SU-DHL-6 (cell line): ENCODE results near the gene IRAK2.

Experiments
- H2AFZ ChIP-seq: fragments of 200-600 bp; sonication (generic); 2 replicates; pipeline ENCODE4 v1.6.1; 2014; ENCODE audit warnings: low read depth, mild to moderate bottlenecking, moderate library complexity, mixed read lengths, antibody characterized with exemption, low read length; ENCODE audit not compliant: severe bottlenecking
- H3F3A ChIP-seq: fragments of 200-600 bp; shearing (Covaris generic); 2 replicates; pipeline ENCODE4 v1.6.0; 2016; ENCODE audit warnings: antibody characterized with exemption, mild to moderate bottlenecking; ENCODE audit not compliant: insufficient read depth
- H3K27ac ChIP-seq: fragments of 200-600 bp; sonication (generic); 2 replicates; pipeline ENCODE4 v1.5.1; 2016; ENCODE audit warnings: low read depth, mild to moderate bottlenecking, low read length, moderate library complexity, mixed read lengths
- H3K27me3 ChIP-seq: fragments of 200-600 bp; sonication (generic), shearing (Covaris generic); 2 replicates; pipeline ENCODE4 v1.6.0; 2014; ENCODE audit warnings: mild to moderate bottlenecking, low read length
- H3K36me3 ChIP-seq: fragments of 200-600 bp; sonication (generic); 2 replicates; pipeline ENCODE4 v1.6.1; 2014; ENCODE audit warnings: mild to moderate bottlenecking, low read length, mixed read lengths
- H3K4me2 ChIP-seq: fragments of 300-600, 200-600 bp; shearing (Covaris generic), sonication (generic); 2 replicates; pipeline ENCODE4 v1.6.0; 2014; ENCODE audit warnings: low read length, low read depth, mild to moderate bottlenecking; ENCODE audit not compliant: poor library complexity, severe bottlenecking
- H3K4me3 ChIP-seq: fragments of 200-600 bp; sonication (generic); 2 replicates; pipeline ENCODE4 v1.5.1; 2014; ENCODE audit warnings: antibody characterized with exemption, low read length, mild to moderate bottlenecking, mixed read lengths; ENCODE audit not compliant: insufficient read depth, poor library complexity, severe bottlenecking
- H3K79me2 ChIP-seq: fragments of 200-600 bp; sonication (generic); 2 replicates; pipeline ENCODE4 v1.6.1; 2014; ENCODE audit warnings: mild to moderate bottlenecking, low read length, moderate library complexity; ENCODE audit not compliant: insufficient read depth
- H3K9ac ChIP-seq: fragments of 200-600 bp; sonication (generic); 2 replicates; pipeline ENCODE4 v1.7.0; 2014; ENCODE audit warnings: mild to moderate bottlenecking, low read length
- H3K9me2 ChIP-seq: fragments of 200-600 bp; sonication (generic); replicated peaks from 2 replicates; pipeline ENCODE4 v1.6.1; 2014; ENCODE audit warnings: low read length; ENCODE audit not compliant: insufficient read depth
- H3K9me3 ChIP-seq: fragments of 200-600 bp; sonication (generic); 2 replicates; pipeline ENCODE4 v1.6.1; 2014; ENCODE audit warnings: low read length, mixed read lengths; ENCODE audit not compliant: insufficient read depth
- H4K20me1 ChIP-seq: fragments of 200-600 bp; sonication (generic); 2 replicates; pipeline ENCODE4 v1.6.1; 2014; ENCODE audit warnings: low read depth, mild to moderate bottlenecking, antibody characterized with exemption, low read length, moderate library complexity, mixed read lengths
- CTCF ChIP-seq: fragments of 200-600 bp; sonication (generic); IDR thresholded peaks from one replicate; pipeline ENCODE4 v1.5.1; 2017; ENCODE audit warnings: antibody characterized with exemption, mild to moderate bottlenecking, low read length, moderate library complexity; ENCODE audit not compliant: insufficient read depth, poor library complexity, severe bottlenecking
- EZH2phosphoT487 ChIP-seq: fragments of 200-600 bp; sonication (generic), shearing (Covaris generic); conservative IDR thresholded peaks from 2 replicates; pipeline ENCODE4 v1.6.1; 2018; ENCODE audit warnings: mild to moderate bottlenecking, antibody characterized with exemption, low read length, moderate library complexity, mixed read lengths

The IRAK2 gene

GRCh38 chr3:10281951-10282350 is 117.2 kb downstream of the IRAK2 start:
- H3K27ac ChIP-seq = no peak overlapping the region
- H3K9me2 ChIP-seq = no peaks in the 10 kb centered on the region
- H2AFZ ChIP-seq = no peak overlapping the region
- H3K4me2 ChIP-seq = no peak overlapping the region
- no peak overlapping the region for H3K4me3 ChIP-seq
- no peak overlapping the region for H3K9ac ChIP-seq
- peaks cover 12% of the 10 kb centered on the region; the same call in 1 of the 2 replicates for H3K36me3 ChIP-seq
- no peaks in the 10 kb centered on the region for H4K20me1 ChIP-seq
- H3F3A ChIP-seq = peaks cover 3% of the 10 kb centered on the region; the same call in 1 of the 2 replicates
- TF ChIP-seq EZH2phosphoT487 (no peak), CTCF (no peak)
- no peaks in the 10 kb centered on the region for H3K27me3 ChIP-seq
- H3K9me3 ChIP-seq = no peaks in the 10 kb centered on the region
- H3K79me2 ChIP-seq = 0 out of 2 replicates have a peak, but pooled peaks cover 4% of the 10 kb centered on the region

- Histone ChIP-seq H3K4me3 (no peak overlapping the region), H3K27ac (no peak overlapping the region), H3K36me3 (peaks cover 15% of the 10 kb centered on the region; the same call in 1 of the 2 replicates), H2AFZ (no peak overlapping the region), H3K9ac (no peak overlapping the region), H3K9me3 (no peaks in the 10 kb centered on the region), H3K9me2 (no peaks in the 10 kb centered on the region), H3K4me2 (no peak overlapping the region), H4K20me1 (no peaks in the 10 kb centered on the region), H3K27me3 (no peaks in the 10 kb centered on the region), H3K79me2 (no peaks in the 10 kb centered on the region), H3F3A (peaks cover 3% of the 10 kb centered on the region; the same call in 1 of the 2 replicates)
- no peak for TF ChIP-seq EZH2phosphoT487
- TF ChIP-seq CTCF = no peak
Observed at GRCh38 chr3:10283638-10284037, 118.9 kb downstream of the IRAK2 start.

- H3K9ac ChIP-seq = no peak overlapping the region
- no peaks in the 10 kb centered on the region for H3K9me3 ChIP-seq
- no peaks in the 10 kb centered on the region for H3K79me2 ChIP-seq
- no peaks in the 10 kb centered on the region for H3K27me3 ChIP-seq
- H3F3A ChIP-seq = peaks cover 3% of the 10 kb centered on the region; the same call in 1 of the 2 replicates
- TF ChIP-seq EZH2phosphoT487 (no peak), CTCF (no peak)
- no peak overlapping the region for H3K4me3 ChIP-seq
- no peak overlapping the region for H3K27ac ChIP-seq
- H3K36me3 ChIP-seq = peaks cover 15% of the 10 kb centered on the region; the same call in 1 of the 2 replicates
- no peak overlapping the region for H3K4me2 ChIP-seq
- H3K9me2 ChIP-seq = no peaks in the 10 kb centered on the region
- no peaks in the 10 kb centered on the region for H4K20me1 ChIP-seq
- H2AFZ ChIP-seq = no peak overlapping the region
Observed at GRCh38 chr3:10284496-10284895, 119.8 kb downstream of the IRAK2 start.
